ENCODE results near the gene SLC17A9.

SLC17A9 gene

GRCh38 chr20:62952373-62952967 is at the start of gene SLC17A9:
SLC17A9 (plus strand) TSS chr20:62952709; CDS start chr20:62952831, 122 bp downstream.
- no peak for DNase-seq

GRCh38 chr20:62902926-62903615 is 49.4 kb upstream of the SLC17A9 start:
- no peak for DNase-seq

- no peak for DNase-seq
Observed at GRCh38 chr20:62905536-62906117, 46.9 kb upstream of the SLC17A9 start.

- no peak for DNase-seq
Observed at GRCh38 chr20:62906209-62906608, 46.3 kb upstream of the SLC17A9 start.

- no peak for DNase-seq
Observed at GRCh38 chr20:62906647-62907375, 45.7 kb upstream of the SLC17A9 start.

GRCh38 chr20:62907384-62908317 is 44.9 kb upstream of the SLC17A9 start:
- no peak for DNase-seq

GRCh38 chr20:62908971-62909791 is 43.3 kb upstream of the SLC17A9 start:
- DNase-seq = no peak

GRCh38 chr20:62910217-62910766 is 42.2 kb upstream of the SLC17A9 start:
- no peak for DNase-seq

- DNase-seq = no peak
Observed at GRCh38 chr20:62910777-62911497, 41.6 kb upstream of the SLC17A9 start.

GRCh38 chr20:62911701-62912280 is 40.7 kb upstream of the SLC17A9 start:
- DNase-seq = no peak

GRCh38 chr20:62913043-62913630 is 39.4 kb upstream of the SLC17A9 start:
- DNase-seq = no peak

- no peak for DNase-seq
Observed at GRCh38 chr20:62914436-62914835, 38.1 kb upstream of the SLC17A9 start.

GRCh38 chr20:62914970-62915457 is 37.5 kb upstream of the SLC17A9 start:
- DNase-seq = no peak

GRCh38 chr20:62916703-62917476 is 35.6 kb upstream of the SLC17A9 start:
- no peak for DNase-seq

- DNase-seq = no peak
Observed at GRCh38 chr20:62917720-62918119, 34.8 kb upstream of the SLC17A9 start.

- DNase-seq = no peak
Observed at GRCh38 chr20:62918147-62918546, 34.4 kb upstream of the SLC17A9 start.

- no peak for DNase-seq
Observed at GRCh38 chr20:62918831-62919230, 33.7 kb upstream of the SLC17A9 start.

GRCh38 chr20:62920039-62920645 is 32.4 kb upstream of the SLC17A9 start:
- DNase-seq = no peak

Measured in NCI-H1694 (cell line).